Activated CD8-positive, alpha-beta memory T cell treated with anti-CD3 and anti-CD28 coated beads, Interleukin-2, amount 50 U/mL, for 1 hour (primary cell): ENCODE measurements around the gene OBI1.

Experiments
- DNase-seq: peaks from one replicate; pipeline ENCODE4 v3.0.0-alpha.2; 2020; ENCODE audit errors: extremely low read depth

Gene OBI1

GRCh38 chr13:78602561-78603239, 56.3 kb downstream of the OBI1 start:
- DNase-seq, result no peak

- no peak for DNase-seq
Observed at GRCh38 chr13:78601874-78602560, 56.9 kb downstream of the OBI1 start.

- DNase-seq, result no peak
Observed at GRCh38 chr13:78601124-78601873, 57.7 kb downstream of the OBI1 start.

GRCh38 chr13:78600280-78600883, 58.6 kb downstream of the OBI1 start:
- DNase-seq, result no peak

GRCh38 chr13:78599645-78600279, 59.2 kb downstream of the OBI1 start:
- DNase-seq, result no peak

GRCh38 chr13:78598966-78599644, 59.9 kb downstream of the OBI1 start:
- no peak for DNase-seq

- DNase-seq, result no peak
Observed at GRCh38 chr13:78598116-78598781, 60.7 kb downstream of the OBI1 start.

GRCh38 chr13:78597602-78597932, 61.4 kb downstream of the OBI1 start:
- DNase-seq, result no peak

- no peak for DNase-seq
Observed at GRCh38 chr13:78596736-78597601, 62.0 kb downstream of the OBI1 start.

GRCh38 chr13:78596399-78596735, 62.6 kb downstream of the OBI1 start:
- no peak for DNase-seq

GRCh38 chr13:78595495-78596398, 63.2 kb downstream of the OBI1 start:
- no peak for DNase-seq

GRCh38 chr13:78594456-78594975, 64.4 kb downstream of the OBI1 start:
- no peak for DNase-seq

GRCh38 chr13:78593652-78594455, 65.1 kb downstream of the OBI1 start:
- no peak for DNase-seq

GRCh38 chr13:78593129-78593528, 65.8 kb downstream of the OBI1 start:
- no peak for DNase-seq

- no peak for DNase-seq
Observed at GRCh38 chr13:78592584-78592983, 66.4 kb downstream of the OBI1 start.

GRCh38 chr13:78589206-78589605, 69.7 kb downstream of the OBI1 start:
- DNase-seq, result no peak

GRCh38 chr13:78587395-78587794, 71.6 kb downstream of the OBI1 start:
- DNase-seq, result no peak

GRCh38 chr13:78586706-78587105, 72.2 kb downstream of the OBI1 start:
- no peak for DNase-seq
